Gastroesophageal sphincter (tissue), 4 donors: ENCODE measurements around the gene GAMT. TPM values are rescaled to one million over a fixed set of nuclear protein-coding genes. Genes with fewer than 3 reads are reported as not detected.

ENCODE experiments used
- ATAC-seq: fragments of 150-250 bp; one replicate; pipeline ENCODE4 v1.9.1; 2016; ENCODE audit warnings: mild to moderate bottlenecking, moderate library complexity
- H3K27ac ChIP-seq, 4 donors: fragments of 200-600 bp; sonication (generic) in 3 of 4; 1 replicate in 3 of 4; 2 replicates in 1 of 4; pipeline ENCODE4 v1.5.1; 2016 to 2019
- H3K27me3 ChIP-seq: fragments of 200-600 bp; sonication (generic); one replicate; pipeline ENCODE4 v1.5.1; 2019
- H3K36me3 ChIP-seq, 2 donors: fragments of 200-600 bp; sonication (generic); one replicate each; pipeline ENCODE4 v1.5.1; 2019; ENCODE audit warnings: control low read depth in 1 of 2
- H3K4me1 ChIP-seq, 3 donors: fragments of 200-600 bp; sonication (generic); 1 replicate in 2 of 3; 2 replicates in 1 of 3; pipeline ENCODE4 v1.5.1; 2016 to 2019; ENCODE audit warnings: control low read depth in 2 of 3
- H3K4me3 ChIP-seq, 2 donors: fragments of 200-600 bp; sonication (generic); one replicate each; pipeline ENCODE4 v1.5.1; 2019; ENCODE audit warnings: mild to moderate bottlenecking in 1 of 2, moderate library complexity in 1 of 2
- H3K9me3 ChIP-seq, 3 donors: fragments of 200-600 bp; sonication (generic); one replicate each; pipeline ENCODE4 v1.5.1; 2017 to 2019; ENCODE audit warnings: control low read depth in 2 of 3
- CTCF ChIP-seq, 4 experiments: fragments of 200-600 bp in 2 of 4; fragments of 450-650 bp in 2 of 4; sonication (generic) in 1 of 4; IDR thresholded peaks; one replicate each; pipeline ENCODE4 v1.5.1; 2017 to 2019; ENCODE audit warnings: antibody characterized with exemption in 4 of 4, mild to moderate bottlenecking in 2 of 4, moderate library complexity in 2 of 4
- EP300 ChIP-seq: sonication (generic); formaldehyde crosslinking; IDR thresholded peaks from one replicate; pipeline ENCODE4 v1.6.1; 2017; ENCODE audit warnings: antibody characterized with exemption, mild to moderate bottlenecking
- POLR2A ChIP-seq, 2 donors: fragments of 450-650 bp; IDR thresholded peaks; one replicate each; pipeline ENCODE4 v1.6.1; 2017; ENCODE audit warnings: antibody characterized with exemption in 2 of 2, mild to moderate bottlenecking in 2 of 2, moderate library complexity in 1 of 2
- POLR2AphosphoS5 ChIP-seq: sonication (generic); formaldehyde crosslinking; IDR thresholded peaks from one replicate; pipeline ENCODE4 v1.6.1; 2017; ENCODE audit warnings: antibody characterized with exemption
- WGBS, 2 donors: methylation state at CpG; one replicate each; pipeline ENCODE4 v1.1.5; 2018; ENCODE audit warnings: low coverage in 1 of 2; 5-methylcytosine and 5-hydroxymethylcytosine counted together
- total RNA-seq, 4 donors: library from RNA; depleted of rRNA; stranded (reverse); fragments of >200 nt; gene quantifications; one replicate each; pipeline ENCODE4 v1.1.0, GENCODE V29; 2016

The GAMT gene
- total RNA-seq, 4 donors from 2014 or later: 10.4 to 14.7 (median 10.9) TPM

- H3K9me3 ChIP-seq: no peaks in the 10 kb centered on the region
- ATAC-seq: no peak
- H3K27ac ChIP-seq: no peak overlapping the region
- H3K4me1 ChIP-seq: peaks cover 0 to 7% (median 0%) of the 10 kb centered on the region in 3 donors
- peaks cover 0 to 83% of the 10 kb centered on the region in 2 donors for H3K36me3 ChIP-seq
- no peaks in the 10 kb centered on the region for H3K27me3 ChIP-seq
- no peak overlapping the region for H3K4me3 ChIP-seq
- 92% methylated on average over 7 of the region's 47 CpGs; no CpG with 5 or more reads in 1 of the 2 donors for WGBS, 2 donors
- TF ChIP-seq EP300: no peak
- no peak for TF ChIP-seq CTCF (IDR thresholded peaks at IDR 0.05)
- TF ChIP-seq POLR2AphosphoS5: no peak
Measured at GRCh38 chr19:1433119-1434039, 32.0 kb upstream of the GAMT start.

- Histone ChIP-seq H3K9me3 (no peaks in the 10 kb centered on the region), H3K27me3 (no peaks in the 10 kb centered on the region), H3K4me3 (no peak overlapping the region), H3K27ac (no peak overlapping the region), H3K36me3 (peaks cover 0 to 92% of the 10 kb centered on the region in 2 donors), H3K4me1 (peaks cover 0 to under 1% (median 0%) of the 10 kb centered on the region in 3 donors)
- TF ChIP-seq POLR2AphosphoS5 (no peak), POLR2A (IDR thresholded peaks at IDR 0.05) (no peak), EP300 (no peak), CTCF (IDR thresholded peaks at IDR 0.05) (no peak)
- no peak for ATAC-seq
- 83% methylated on average over 5 of the region's 16 CpGs; no CpG with 5 or more reads in 1 of the 2 donors for WGBS, 2 donors
Measured at GRCh38 chr19:1432507-1432887, 31.2 kb upstream of the GAMT start.

- TF ChIP-seq POLR2AphosphoS5 (no peak), CTCF (IDR thresholded peaks at IDR 0.05) (no peak), EP300 (no peak), POLR2A (IDR thresholded peaks at IDR 0.05) (no peak)
- WGBS, 2 donors: 80 to 82% methylated on average over 1 to 4 of the region's 24 CpGs
- Histone ChIP-seq H3K4me3 (no peak overlapping the region), H3K27me3 (no peaks in the 10 kb centered on the region), H3K27ac (no peak overlapping the region), H3K4me1 (no peaks in the 10 kb centered on the region), H3K36me3 (peaks cover 0 to 98% of the 10 kb centered on the region in 2 donors), H3K9me3 (no peaks in the 10 kb centered on the region)
- ATAC-seq: no peak
Measured at GRCh38 chr19:1431759-1432506, 30.6 kb upstream of the GAMT start.

GRCh38 chr19:1430246-1430645 is 28.9 kb upstream of the GAMT start:
- no peak overlapping the region for H3K4me3 ChIP-seq
- H3K36me3 ChIP-seq: peaks cover 0 to 100% of the 10 kb centered on the region in 2 donors
- no peak overlapping the region for H3K27ac ChIP-seq
- no peak for ATAC-seq
- no peaks in the 10 kb centered on the region for H3K9me3 ChIP-seq
- WGBS, 2 donors: 83% methylated on average over 1 of the region's 14 CpGs; no CpG with 5 or more reads in 1 of the 2 donors
- no peaks in the 10 kb centered on the region for H3K27me3 ChIP-seq
- TF ChIP-seq POLR2AphosphoS5 (no peak), CTCF (IDR thresholded peaks at IDR 0.05) (no peak), POLR2A (IDR thresholded peaks at IDR 0.05) (no peak), EP300 (no peak)
- H3K4me1 ChIP-seq: no peaks in the 10 kb centered on the region
